HFF-Myc (cell line): ENCODE data around the gene CYP3A7.
A peak's percentile ranks its signal among the peaks of the same experiment; 100 is the strongest.

ENCODE experiments used
- DNase-seq: peaks from one replicate; pipeline ENCODE4 v3.0.0-alpha.2; 2011; ENCODE audit warnings: low read depth; ENCODE audit errors: extremely low read depth
- H3K4me3 ChIP-seq: replicated peaks from 2 replicates; pipeline ENCODE4 v1.5.1; 2011; ENCODE audit warnings: low read depth, mild to moderate bottlenecking, control low read depth, low read length
- TF ChIP-seq, protein P1 (sequence below): IDR thresholded peaks from 2 replicates; pipeline ENCODE4 v1.5.1; 2012; ENCODE audit warnings: mild to moderate bottlenecking, low read depth, low read length, control low read depth; ENCODE audit errors: missing control alignments

The CYP3A7 gene

DNA sequence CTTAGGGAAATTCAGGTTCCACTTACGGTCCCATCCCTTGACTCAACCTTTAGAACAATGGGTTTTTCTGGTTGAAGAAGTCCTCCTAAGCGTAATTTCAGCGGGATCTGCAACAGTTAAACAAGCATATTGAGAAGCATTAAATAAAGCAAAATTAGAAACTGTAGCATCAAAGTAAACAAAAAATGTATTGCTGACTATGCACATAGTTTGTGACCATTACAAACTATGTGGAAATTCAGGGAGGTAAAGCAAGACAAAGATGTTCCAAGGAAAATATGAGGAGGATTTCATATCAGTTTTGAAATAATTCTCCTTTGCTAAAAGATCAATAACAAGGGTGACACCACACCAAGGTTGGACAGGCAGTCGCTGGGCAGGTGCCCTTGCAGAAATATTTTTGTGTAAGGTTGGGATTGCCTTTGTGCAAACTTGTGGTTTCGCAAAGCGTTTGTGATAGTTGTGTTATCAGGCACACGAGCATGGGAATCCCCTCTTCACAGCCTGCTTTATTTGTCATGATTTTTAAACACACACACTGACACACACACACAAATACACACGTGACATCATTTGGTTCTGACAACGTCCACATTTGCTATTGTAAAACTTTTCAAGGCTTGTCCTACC is 49.8 kb downstream of the CYP3A7 start:
- TF ChIP-seq, protein P1, sequence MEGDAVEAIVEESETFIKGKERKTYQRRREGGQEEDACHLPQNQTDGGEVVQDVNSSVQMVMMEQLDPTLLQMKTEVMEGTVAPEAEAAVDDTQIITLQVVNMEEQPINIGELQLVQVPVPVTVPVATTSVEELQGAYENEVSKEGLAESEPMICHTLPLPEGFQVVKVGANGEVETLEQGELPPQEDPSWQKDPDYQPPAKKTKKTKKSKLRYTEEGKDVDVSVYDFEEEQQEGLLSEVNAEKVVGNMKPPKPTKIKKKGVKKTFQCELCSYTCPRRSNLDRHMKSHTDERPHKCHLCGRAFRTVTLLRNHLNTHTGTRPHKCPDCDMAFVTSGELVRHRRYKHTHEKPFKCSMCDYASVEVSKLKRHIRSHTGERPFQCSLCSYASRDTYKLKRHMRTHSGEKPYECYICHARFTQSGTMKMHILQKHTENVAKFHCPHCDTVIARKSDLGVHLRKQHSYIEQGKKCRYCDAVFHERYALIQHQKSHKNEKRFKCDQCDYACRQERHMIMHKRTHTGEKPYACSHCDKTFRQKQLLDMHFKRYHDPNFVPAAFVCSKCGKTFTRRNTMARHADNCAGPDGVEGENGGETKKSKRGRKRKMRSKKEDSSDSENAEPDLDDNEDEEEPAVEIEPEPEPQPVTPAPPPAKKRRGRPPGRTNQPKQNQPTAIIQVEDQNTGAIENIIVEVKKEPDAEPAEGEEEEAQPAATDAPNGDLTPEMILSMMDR = no peak
- DNase-seq = no peak
- H3K4me3 ChIP-seq = no peak overlapping the region

DNA sequence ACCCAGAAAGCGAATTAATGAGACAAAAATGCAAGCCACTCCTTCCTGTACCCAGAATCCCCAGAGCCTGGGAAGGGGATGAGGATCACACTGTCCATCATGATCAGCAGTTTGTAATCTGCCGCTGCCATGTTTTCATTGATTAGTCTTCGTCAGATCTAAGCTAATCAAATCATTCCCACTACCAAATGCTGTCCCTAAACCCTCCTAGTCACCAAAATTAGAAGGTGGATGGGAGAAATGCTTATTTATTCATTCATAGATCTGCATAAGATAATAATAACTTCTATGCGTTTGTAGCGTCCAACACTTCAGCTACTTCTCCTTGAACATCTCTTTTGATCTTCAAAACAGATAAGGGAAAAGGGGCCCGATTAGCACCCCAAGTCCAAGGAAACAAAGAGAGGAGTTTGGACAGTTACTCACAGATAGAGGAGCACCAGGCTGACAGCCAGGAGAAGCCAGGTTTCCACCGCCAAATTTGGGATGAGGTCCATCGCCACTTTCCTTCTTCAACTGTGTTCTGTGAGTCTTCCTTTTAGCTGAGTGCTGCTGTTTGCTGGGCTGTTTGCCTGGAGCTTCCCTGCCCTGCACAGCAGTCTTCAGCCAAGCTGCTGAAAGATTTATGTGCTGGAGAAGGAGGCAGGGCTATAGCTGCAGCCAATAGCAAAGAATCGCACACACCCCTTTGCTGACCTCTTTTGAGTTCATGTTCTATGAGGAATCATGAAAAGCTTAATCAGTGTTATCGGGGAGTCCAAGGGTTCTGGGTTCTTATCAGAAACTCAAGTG is 55.4 kb downstream of the CYP3A7 start, which contains the start of gene CYP3A5:
Gene CYP3A5, minus strand, starts transcription at position 597 of the 792 bp plus-strand sequence. Its CDS starts 100 bp downstream, at position 497.
- TF ChIP-seq, protein P1 = no peak
- H3K4me3 ChIP-seq = no peak within 1 kb of the TSS
- DNase-seq = peak; percentile 11

DNA sequence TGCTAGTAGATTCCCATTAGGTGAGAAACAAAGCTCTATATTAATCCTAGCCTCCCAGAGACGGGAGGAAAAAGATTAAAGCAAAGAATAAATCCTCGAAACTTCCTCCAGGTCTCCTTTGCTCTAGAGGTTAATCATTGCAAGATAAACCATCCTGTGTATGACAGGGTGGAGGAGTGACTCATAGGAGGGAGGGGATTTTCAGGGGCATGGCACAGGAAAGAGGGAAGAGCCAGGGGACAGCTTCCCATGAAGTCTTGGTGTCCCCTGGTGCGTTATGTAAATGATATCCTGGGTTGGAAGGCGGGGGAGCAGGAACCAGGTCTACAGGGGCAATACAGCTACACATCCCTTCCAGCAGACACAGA is 56.0 kb downstream of the CYP3A7 start:
- peak; percentile 16 for DNase-seq
- no peak overlapping the region for H3K4me3 ChIP-seq
- TF ChIP-seq, protein P1 = no peak

- TF ChIP-seq, protein P1 = no peak
- no peak for DNase-seq
- no peak overlapping the region for H3K4me3 ChIP-seq
These were observed 57.3 kb downstream of the CYP3A7 start for GRCh38 chr7:99677648-99678045.

DNA sequence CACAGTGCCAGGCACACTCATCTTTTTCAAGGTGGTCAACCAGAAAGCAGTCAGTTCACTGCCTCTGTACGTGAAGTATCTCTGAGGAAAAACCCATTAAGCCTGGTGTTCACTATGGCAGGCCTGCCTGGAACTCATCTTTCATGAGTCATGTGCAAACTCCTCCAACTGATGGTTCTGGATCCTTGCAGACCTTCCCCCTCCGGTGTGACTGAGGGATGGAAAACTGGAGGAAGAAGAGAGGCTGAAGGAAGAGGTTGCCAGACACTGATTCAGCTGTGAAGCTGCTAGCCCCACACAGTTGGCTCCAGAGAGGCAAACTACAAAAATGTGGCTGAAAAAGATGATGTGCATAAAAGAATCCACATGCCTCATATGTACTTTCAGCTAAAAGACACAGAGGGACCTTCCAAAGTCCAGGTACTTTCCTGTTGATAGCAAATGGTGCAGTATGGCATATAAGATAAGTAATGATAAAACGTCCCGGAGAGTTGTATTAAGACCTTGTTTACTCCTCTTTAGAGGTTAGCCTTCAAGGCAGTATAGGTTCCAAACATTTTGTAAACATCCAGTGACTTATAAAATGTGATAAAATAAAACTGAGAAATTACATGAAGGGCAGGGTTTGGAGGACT is 57.9 kb downstream of the CYP3A7 start:
- TF ChIP-seq, protein P1 = no peak

GRCh38 chr7:99674995-99675742 is 59.8 kb downstream of the CYP3A7 start:
- TF ChIP-seq, protein P1 = no peak
- H3K4me3 ChIP-seq = no peak overlapping the region
- no peak for DNase-seq

More for the DNA sequence above, 57.9 kb downstream of the CYP3A7 start:
- H3K4me3 ChIP-seq = no peak overlapping the region
- DNase-seq = no peak
